Astrocyte of the spinal cord (primary cell): ENCODE results near the gene ZNF710.

Experiments used
- DNase-seq: peaks from one replicate; pipeline ENCODE4 v3.0.0; 2011; ENCODE audit warnings: low read depth, low spot score
- H3K4me3 ChIP-seq: 2 replicates; pipeline ENCODE4 v1.5.1; 2011; ENCODE audit warnings: low read depth, mild to moderate bottlenecking, low read length, moderate library complexity
- in situ Hi-C: cut with HindIII; loops from 2 replicates; pipeline ENCODE4 v1.10.0; 2017; ENCODE audit warnings: low sequenced_read_pairs
- TF ChIP-seq, protein P1 (sequence below): IDR thresholded peaks from 2 replicates; pipeline ENCODE4 v1.5.1; 2012; ENCODE audit warnings: low read depth, mild to moderate bottlenecking, low read length, inconsistent platforms

The ZNF710 gene

DNA sequence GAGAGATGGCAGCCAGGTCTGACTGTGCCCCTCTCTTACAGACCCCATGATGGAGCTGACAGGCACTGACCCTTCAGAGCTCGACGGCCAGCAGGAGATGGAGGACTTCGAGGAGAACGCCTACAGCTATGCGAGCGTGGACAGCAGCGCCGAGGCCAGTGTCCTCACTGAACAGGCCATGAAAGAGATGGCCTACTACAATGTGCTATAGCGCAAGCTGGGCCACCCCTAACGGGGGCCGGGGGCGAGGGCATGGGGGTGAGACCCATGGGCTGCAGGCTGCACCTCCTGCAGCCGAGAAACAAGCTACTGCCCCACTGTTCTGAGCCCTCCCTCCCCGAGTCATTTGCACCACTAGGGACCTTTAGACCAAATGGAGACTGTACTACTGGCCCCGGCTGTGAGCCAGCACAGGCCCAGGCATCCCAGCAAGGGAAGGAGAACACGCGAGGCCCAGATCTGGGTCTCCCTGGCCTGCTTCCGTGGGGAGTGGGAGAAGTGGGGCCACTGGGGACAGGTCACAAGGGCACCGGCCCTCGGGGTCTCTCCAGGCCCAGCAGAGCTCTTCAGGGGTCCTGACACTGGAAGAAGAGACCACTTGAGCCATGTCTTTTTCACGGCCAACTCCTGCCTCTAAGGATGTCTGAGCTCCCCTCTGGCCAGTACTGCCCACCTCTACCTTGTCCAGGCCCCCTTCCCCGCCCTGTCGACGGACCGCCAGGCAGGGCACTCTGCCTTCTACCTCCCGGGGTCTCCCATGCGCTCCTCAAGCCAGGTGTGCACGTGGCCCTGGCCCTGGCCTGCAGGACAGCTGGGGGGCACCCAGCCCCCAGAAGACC, 78.7 kb downstream of the ZNF710 start:
- in situ Hi-C loops: no loop called here
- TF ChIP-seq, protein P1, sequence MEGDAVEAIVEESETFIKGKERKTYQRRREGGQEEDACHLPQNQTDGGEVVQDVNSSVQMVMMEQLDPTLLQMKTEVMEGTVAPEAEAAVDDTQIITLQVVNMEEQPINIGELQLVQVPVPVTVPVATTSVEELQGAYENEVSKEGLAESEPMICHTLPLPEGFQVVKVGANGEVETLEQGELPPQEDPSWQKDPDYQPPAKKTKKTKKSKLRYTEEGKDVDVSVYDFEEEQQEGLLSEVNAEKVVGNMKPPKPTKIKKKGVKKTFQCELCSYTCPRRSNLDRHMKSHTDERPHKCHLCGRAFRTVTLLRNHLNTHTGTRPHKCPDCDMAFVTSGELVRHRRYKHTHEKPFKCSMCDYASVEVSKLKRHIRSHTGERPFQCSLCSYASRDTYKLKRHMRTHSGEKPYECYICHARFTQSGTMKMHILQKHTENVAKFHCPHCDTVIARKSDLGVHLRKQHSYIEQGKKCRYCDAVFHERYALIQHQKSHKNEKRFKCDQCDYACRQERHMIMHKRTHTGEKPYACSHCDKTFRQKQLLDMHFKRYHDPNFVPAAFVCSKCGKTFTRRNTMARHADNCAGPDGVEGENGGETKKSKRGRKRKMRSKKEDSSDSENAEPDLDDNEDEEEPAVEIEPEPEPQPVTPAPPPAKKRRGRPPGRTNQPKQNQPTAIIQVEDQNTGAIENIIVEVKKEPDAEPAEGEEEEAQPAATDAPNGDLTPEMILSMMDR: no peak

GRCh38 chr15:90080458-90080755, 79.3 kb downstream of the ZNF710 start:
- TF ChIP-seq, protein P1: no peak
- no peak for DNase-seq
- H3K4me3 ChIP-seq: no peak overlapping the region
- in situ Hi-C loops: no loop called here

More for the DNA sequence above, 78.7 kb downstream of the ZNF710 start:
- no peak for DNase-seq
- no peak overlapping the region for H3K4me3 ChIP-seq

GRCh38 chr15:90080818-90081393, 79.8 kb downstream of the ZNF710 start:
- no peak overlapping the region for H3K4me3 ChIP-seq
- TF ChIP-seq, protein P1: no peak
- no peak for DNase-seq
- in situ Hi-C loops: no loop called here

DNA sequence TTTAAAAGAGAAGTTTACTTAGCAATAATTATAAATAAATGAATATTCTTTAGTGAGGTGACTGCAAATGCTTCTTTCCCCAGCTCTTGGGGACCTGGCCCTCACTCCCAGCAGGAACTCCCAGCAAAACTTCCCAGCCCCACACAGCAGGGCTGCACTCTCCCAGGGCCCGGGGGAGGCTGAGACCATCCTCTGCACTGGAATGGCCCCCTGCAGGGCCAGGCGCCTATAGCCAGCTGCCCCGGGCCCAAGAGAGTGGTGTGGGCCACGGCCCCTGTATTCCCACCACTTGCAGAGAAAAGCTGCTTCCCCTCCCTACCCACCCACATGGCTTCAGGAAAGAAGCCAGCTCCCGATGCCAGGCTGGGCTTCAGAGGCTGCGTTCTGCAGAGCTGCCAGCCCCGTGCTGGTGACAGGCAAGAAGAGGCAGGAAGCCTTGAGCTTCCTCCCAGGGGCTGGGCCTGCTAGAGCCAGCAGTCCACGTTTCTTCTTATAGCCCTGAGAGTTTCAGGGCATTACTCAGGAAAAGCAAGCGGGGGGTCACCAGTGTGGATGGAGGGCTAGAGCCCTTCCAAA, 81.1 kb downstream of the ZNF710 start:
- in situ Hi-C loops: no loop called here
- peak; percentile 8 for DNase-seq
- no peak overlapping the region for H3K4me3 ChIP-seq
- TF ChIP-seq, protein P1: no peak

DNA sequence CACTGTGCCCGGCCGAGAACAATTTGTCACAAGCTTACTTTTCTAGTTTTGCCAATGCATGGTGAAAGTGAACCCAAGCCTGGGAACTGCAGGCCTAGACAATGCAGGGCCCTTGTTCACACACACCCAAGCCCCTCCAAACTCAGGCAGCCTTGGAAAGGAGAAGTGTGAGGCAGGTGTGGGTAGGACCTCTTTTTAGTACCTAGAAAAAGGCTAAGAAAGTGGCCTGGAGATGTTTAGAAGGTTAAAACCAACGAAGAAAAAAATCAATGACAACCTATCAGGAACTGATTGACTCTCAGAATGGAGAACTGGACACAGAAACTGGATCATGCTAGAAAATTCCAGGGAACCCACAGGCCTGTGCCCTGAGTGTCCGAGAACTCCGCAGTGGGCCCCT, 82.3 kb downstream of the ZNF710 start:
- TF ChIP-seq, protein P1: no peak
- in situ Hi-C loops: no loop called here
- no peak overlapping the region for H3K4me3 ChIP-seq
- no peak for DNase-seq

DNA sequence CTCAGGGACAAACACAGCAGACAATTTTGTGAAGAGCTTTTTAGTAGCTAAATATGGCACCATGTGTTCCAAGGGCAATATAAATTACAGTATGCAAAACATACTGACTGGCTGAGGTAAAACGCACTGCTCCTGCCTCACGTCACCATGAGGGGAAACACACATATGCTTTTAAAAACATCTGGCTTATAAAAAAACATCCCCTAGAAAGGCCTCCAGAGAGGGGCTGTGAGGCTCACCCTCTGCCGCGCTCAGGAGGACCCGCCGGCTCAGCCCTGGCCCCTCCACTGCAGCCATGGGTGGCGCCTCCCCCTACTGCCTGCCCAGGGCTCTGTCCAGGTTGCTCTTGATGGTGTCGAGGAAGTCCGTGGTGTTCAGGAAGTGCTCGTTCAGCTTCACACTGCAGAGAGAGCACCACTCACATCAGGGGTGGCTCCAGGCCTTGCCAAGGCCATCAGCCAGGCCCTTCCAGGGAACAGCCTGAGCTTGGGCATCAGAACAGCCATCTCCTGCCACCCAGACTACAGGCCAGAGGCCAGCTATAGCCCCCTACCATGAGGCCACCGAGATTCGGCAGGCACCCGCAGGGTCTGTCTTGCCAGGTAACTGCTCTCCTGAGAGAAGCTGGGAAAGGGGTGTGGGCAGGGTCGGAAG, 83.0 kb downstream of the ZNF710 start:
- TF ChIP-seq, protein P1: no peak
- in situ Hi-C loops: no loop called here
- no peak overlapping the region for H3K4me3 ChIP-seq
- no peak for DNase-seq
